H9 (cell line): Measurements from ENCODE around the gene UQCRC1. TPM values are rescaled to one million over a fixed set of nuclear protein-coding genes. Genes with fewer than 3 reads are reported as not detected.

ENCODE experiments used
- DNase-seq: peaks from one replicate; pipeline ENCODE4 v3.0.0-alpha.2; 2017
- H2AFZ ChIP-seq: one replicate; pipeline ENCODE4 v1.6.1; 2013; ENCODE audit warnings: mild to moderate bottlenecking, low read length, control low read depth, moderate library complexity
- H2AK5ac ChIP-seq: 2 replicates; pipeline ENCODE4 v1.6.1; 2013; ENCODE audit warnings: low read length, control low read depth, mixed read lengths; ENCODE audit not compliant: insufficient read length
- H2BK120ac ChIP-seq: one replicate; pipeline ENCODE4 v1.6.1; 2013; ENCODE audit warnings: low read depth, mild to moderate bottlenecking, low read length, control low read depth, inconsistent platforms; ENCODE audit not compliant: poor library complexity, severe bottlenecking
- H2BK12ac ChIP-seq: 2 replicates; pipeline ENCODE4 v1.6.1; 2013; ENCODE audit warnings: low read length, control low read depth, mixed read lengths, low read depth; ENCODE audit not compliant: insufficient read length
- H2BK15ac ChIP-seq: 2 replicates; pipeline ENCODE4 v1.6.1; 2013; ENCODE audit warnings: low read depth, low read length, control low read depth
- H2BK20ac ChIP-seq: one replicate; pipeline ENCODE4 v1.6.1; 2013; ENCODE audit warnings: low read depth, mild to moderate bottlenecking, low read length, control low read depth, inconsistent platforms; ENCODE audit not compliant: poor library complexity, severe bottlenecking
- H2BK5ac ChIP-seq: 2 replicates; pipeline ENCODE4 v1.6.1; 2013; ENCODE audit warnings: low read length, control low read depth, mixed read lengths; ENCODE audit not compliant: insufficient read length
- H3K14ac ChIP-seq: 2 replicates; pipeline ENCODE4 v1.6.1; 2013; ENCODE audit warnings: low read length, control low read depth; ENCODE audit not compliant: insufficient read depth
- H3K18ac ChIP-seq: 2 replicates; pipeline ENCODE4 v1.6.1; 2013; ENCODE audit warnings: low read depth, mild to moderate bottlenecking, mixed read lengths, low read length, control low read depth; ENCODE audit not compliant: insufficient read length
- H3K23ac ChIP-seq: 2 replicates; pipeline ENCODE4 v1.6.1; 2013; ENCODE audit warnings: low read length, control low read depth, mixed read lengths, low read depth; ENCODE audit not compliant: insufficient read length
- H3K23me2 ChIP-seq: 2 replicates; pipeline ENCODE4 v1.6.1; 2013; ENCODE audit warnings: low read depth, mild to moderate bottlenecking, mixed read lengths, low read length, control low read depth; ENCODE audit not compliant: insufficient read length, poor library complexity, severe bottlenecking
- H3K27ac ChIP-seq: 2 replicates; pipeline ENCODE4 v1.5.1; 2013; ENCODE audit warnings: low read length, control low read depth, mixed read lengths, low read depth; ENCODE audit not compliant: insufficient read length
- H3K27me3 ChIP-seq: 2 replicates; pipeline ENCODE4 v1.6.1; 2013; ENCODE audit warnings: low read length, control low read depth, inconsistent platforms; ENCODE audit not compliant: insufficient read depth
- H3K4ac ChIP-seq: 2 replicates; pipeline ENCODE4 v1.6.1; 2013; ENCODE audit warnings: low read depth, mild to moderate bottlenecking, control low read depth, inconsistent platforms, low read length, moderate library complexity
- H3K4me1 ChIP-seq: 2 replicates; pipeline ENCODE4 v1.6.1; 2013; ENCODE audit warnings: low read length, control low read depth, inconsistent platforms; ENCODE audit not compliant: insufficient read depth
- H3K4me2 ChIP-seq: 2 replicates; pipeline ENCODE4 v1.6.1; 2013; ENCODE audit warnings: low read length, control low read depth, mixed read lengths; ENCODE audit not compliant: insufficient read length, insufficient read depth
- H3K56ac ChIP-seq: 2 replicates; pipeline ENCODE4 v1.6.1; 2013; ENCODE audit warnings: low read depth, mild to moderate bottlenecking, mixed read lengths, low read length, control low read depth; ENCODE audit not compliant: insufficient read length
- H3K79me1 ChIP-seq: 2 replicates; pipeline ENCODE4 v1.6.1; 2013; ENCODE audit warnings: low read depth, mild to moderate bottlenecking, moderate library complexity, low read length, control low read depth, inconsistent platforms; ENCODE audit not compliant: insufficient read depth, poor library complexity, severe bottlenecking
- H3K79me2 ChIP-seq: 2 replicates; pipeline ENCODE4 v1.6.1; 2013; ENCODE audit warnings: low read length, control low read depth, inconsistent platforms; ENCODE audit not compliant: insufficient read depth
- H3K9ac ChIP-seq: 2 replicates; pipeline ENCODE4 v1.6.1; 2013; ENCODE audit warnings: low read length, control low read depth, mixed read lengths; ENCODE audit not compliant: insufficient read length; ENCODE audit errors: extremely low read depth
- H3K9me3 ChIP-seq: one replicate; pipeline ENCODE4 v1.6.1; 2013; ENCODE audit warnings: low read depth, low read length, inconsistent platforms; ENCODE audit not compliant: control insufficient read depth
- H3T11ph ChIP-seq: one replicate; pipeline ENCODE4 v1.6.1; 2013; ENCODE audit warnings: mild to moderate bottlenecking, low read length, control low read depth, inconsistent platforms
- H4K20me1 ChIP-seq: one replicate; pipeline ENCODE4 v1.6.1; 2013; ENCODE audit not compliant: control insufficient read depth, insufficient read length, insufficient read depth
- H4K5ac ChIP-seq: 2 replicates; pipeline ENCODE4 v1.6.1; 2013; ENCODE audit warnings: low read depth, mild to moderate bottlenecking, mixed read lengths, low read length, control low read depth; ENCODE audit not compliant: insufficient read length
- H4K8ac ChIP-seq: replicated peaks from 2 replicates; pipeline ENCODE4 v1.6.1; 2013; ENCODE audit warnings: low read length, control low read depth, mixed read lengths, low read depth; ENCODE audit not compliant: insufficient read length
- H4K91ac ChIP-seq: 2 replicates; pipeline ENCODE4 v1.6.1; 2013; ENCODE audit warnings: low read depth, mild to moderate bottlenecking, moderate library complexity, mixed read lengths, low read length, control low read depth; ENCODE audit not compliant: insufficient read length
- H3K27ac Mint-ChIP-seq, 3 experiments: 2 replicates in 2 of 3; 3 replicates in 1 of 3; pipeline ENCODE4 v1.8.0; 2020 to 2021; ENCODE audit warnings: mixed read lengths in 3 of 3, mild to moderate bottlenecking in 1 of 3, moderate library complexity in 1 of 3
- H3K27me3 Mint-ChIP-seq: 2 replicates; pipeline ENCODE4 v1.8.0; 2021; ENCODE audit warnings: low read depth, mild to moderate bottlenecking, moderate library complexity, mixed read lengths
- H3K36me3 Mint-ChIP-seq, 3 experiments: 2 replicates in 2 of 3; 3 replicates in 1 of 3; pipeline ENCODE4 v1.8.0; 2020 to 2021; ENCODE audit warnings: low read depth in 3 of 3, mixed read lengths in 3 of 3; ENCODE audit not compliant: insufficient read depth in 1 of 3
- H3K4me1 Mint-ChIP-seq, 2 experiments: 2 replicates each; pipeline ENCODE4 v1.8.0; 2020; ENCODE audit warnings: mixed read lengths in 2 of 2
- H3K4me3 Mint-ChIP-seq, 2 experiments: 2 replicates in 1 of 2; 3 replicates in 1 of 2; pipeline ENCODE4 v1.8.0; 2020 to 2021; ENCODE audit warnings: mild to moderate bottlenecking in 2 of 2, mixed read lengths in 2 of 2, moderate library complexity in 1 of 2
- H3K9me3 Mint-ChIP-seq, 2 experiments: 2 replicates in 1 of 2; 3 replicates in 1 of 2; pipeline ENCODE4 v1.8.0; 2020; ENCODE audit warnings: mild to moderate bottlenecking in 2 of 2, mixed read lengths in 2 of 2, moderate library complexity in 1 of 2
- WGBS: extraction: QIAGEN DNeasy Blood & Tissue Kit; methylation state at CpG from one replicate; pipeline ENCODE4 v1.1.7; 2013; ENCODE audit warnings: missing lambda C conversion rate, low lambda C conversion rate, mixed read lengths; ENCODE audit not compliant: insufficient read length; ENCODE audit errors: extremely low coverage; 5-methylcytosine and 5-hydroxymethylcytosine counted together
- total RNA-seq: library from RNA; stranded (reverse); gene quantifications from 2 replicates; pipeline ENCODE4 v1.2.1, GENCODE V29; 2021
- TF ChIP-seq, protein P1 (sequence below): fragments of 200-600 bp; sonication (generic); conservative IDR thresholded peaks from 3 replicates; pipeline ENCODE4 v1.8.0; 2021; ENCODE audit warnings: antibody characterized with exemption, mild to moderate bottlenecking

The UQCRC1 gene
- total RNA-seq, 1 experiment from 2014 or later: 285 TPM

- Histone ChIP-seq H3K4ac (no peak overlapping the region), H3T11ph (no peak overlapping the region), H4K5ac (no peak overlapping the region), H3K14ac (no peak overlapping the region), H2BK120ac (no peak overlapping the region), H2BK12ac (no peak overlapping the region), H3K23ac (no peak overlapping the region), H4K91ac (no peak overlapping the region), H3K23me2 (peaks cover 7% of the 10 kb centered on the region), H3K4me1 (peaks cover 6% of the 10 kb centered on the region; the same call in 1 of the 2 replicates), H3K27me3 (no peaks in the 10 kb centered on the region), H3K27ac (no peak overlapping the region), H2AK5ac (no peak overlapping the region), H2BK15ac (no peak overlapping the region), H3K56ac (no peak overlapping the region), H3K9ac (no peak overlapping the region), H4K20me1 (no peaks in the 10 kb centered on the region), H2AFZ (no peak overlapping the region), H3K79me2 (peaks cover 2% of the 10 kb centered on the region; the same call in 1 of the 2 replicates), H3K79me1 (no peaks in the 10 kb centered on the region), H3K9me3 (no peaks in the 10 kb centered on the region), H2BK5ac (no peak overlapping the region), H4K8ac (no peak overlapping the region), H2BK20ac (no peak overlapping the region), H3K4me2 (peak overlapping the region; percentile 7), H3K18ac (peak overlapping the region; percentile 11)
- WGBS: no CpG with 5 or more reads among the region's 5 CpGs
- Mint-ChIP-seq H3K27ac (peak overlapping the region in 1 of 3 experiments; percentile 2; a peak in 1 of 7 replicates), H3K9me3 (no peaks in the 10 kb centered on the region; a peak in 1 of 5 replicates), H3K36me3 (no peaks in the 10 kb centered on the region), H3K27me3 (peaks cover 2% of the 10 kb centered on the region; the same call in 1 of the 2 replicates), H3K4me3 (peak overlapping the region in 1 of 2 experiments; percentile 63; a peak in 3 of 5 replicates), H3K4me1 (peaks cover 46 to 57% of the 10 kb centered on the region in 2 experiments)
- TF ChIP-seq, protein P1, sequence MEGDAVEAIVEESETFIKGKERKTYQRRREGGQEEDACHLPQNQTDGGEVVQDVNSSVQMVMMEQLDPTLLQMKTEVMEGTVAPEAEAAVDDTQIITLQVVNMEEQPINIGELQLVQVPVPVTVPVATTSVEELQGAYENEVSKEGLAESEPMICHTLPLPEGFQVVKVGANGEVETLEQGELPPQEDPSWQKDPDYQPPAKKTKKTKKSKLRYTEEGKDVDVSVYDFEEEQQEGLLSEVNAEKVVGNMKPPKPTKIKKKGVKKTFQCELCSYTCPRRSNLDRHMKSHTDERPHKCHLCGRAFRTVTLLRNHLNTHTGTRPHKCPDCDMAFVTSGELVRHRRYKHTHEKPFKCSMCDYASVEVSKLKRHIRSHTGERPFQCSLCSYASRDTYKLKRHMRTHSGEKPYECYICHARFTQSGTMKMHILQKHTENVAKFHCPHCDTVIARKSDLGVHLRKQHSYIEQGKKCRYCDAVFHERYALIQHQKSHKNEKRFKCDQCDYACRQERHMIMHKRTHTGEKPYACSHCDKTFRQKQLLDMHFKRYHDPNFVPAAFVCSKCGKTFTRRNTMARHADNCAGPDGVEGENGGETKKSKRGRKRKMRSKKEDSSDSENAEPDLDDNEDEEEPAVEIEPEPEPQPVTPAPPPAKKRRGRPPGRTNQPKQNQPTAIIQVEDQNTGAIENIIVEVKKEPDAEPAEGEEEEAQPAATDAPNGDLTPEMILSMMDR: no peak
- no peak for DNase-seq
Observed at GRCh38 chr3:48560648-48561018, 48.8 kb downstream of the UQCRC1 start.
